Activated CD8-positive, alpha-beta T cell treated with anti-CD3 and anti-CD28 coated beads for 36 hours (primary cell): ENCODE data around the gene NEK6. TPM values are rescaled to one million over a fixed set of nuclear protein-coding genes. Genes with fewer than 3 reads are reported as not detected.

Source experiments
- ATAC-seq: fragments of 200-7000 bp; cut with Tn5 transposase; one replicate; pipeline ENCODE4 v1.10.0; 2021; ENCODE audit warnings: mild to moderate bottlenecking, moderate library complexity
- CTCF ChIA-PET: fragments of 350-600 bp; sonication (Branson Sonifier 250); formaldehyde crosslinking; loops from one replicate; lab custom pipeline; 2021; ENCODE audit warnings: antibody characterized with exemption; lab: Charles Lee
- POLR2A ChIA-PET: fragments of 350-600 bp; sonication (Branson Sonifier 250); formaldehyde crosslinking; loops from one replicate; lab custom pipeline; 2021; ENCODE audit warnings: antibody characterized with exemption; lab: Charles Lee
- DNase-seq: peaks from one replicate; pipeline ENCODE4 v3.0.0-alpha.2; 2020
- H3K27ac Mint-ChIP-seq: one replicate; pipeline ENCODE4 v1.8.0; 2021; ENCODE audit warnings: mild to moderate bottlenecking, mixed read lengths
- H3K27me3 Mint-ChIP-seq: one replicate; pipeline ENCODE4 v1.8.0; 2021; ENCODE audit warnings: mixed read lengths
- H3K36me3 Mint-ChIP-seq: one replicate; pipeline ENCODE4 v1.8.0; 2021; ENCODE audit warnings: low read depth, mixed read lengths
- H3K4me1 Mint-ChIP-seq: one replicate; pipeline ENCODE4 v1.8.0; 2021; ENCODE audit warnings: low read depth, mixed read lengths
- H3K4me3 Mint-ChIP-seq: one replicate; pipeline ENCODE4 v1.8.0; 2021; ENCODE audit warnings: mild to moderate bottlenecking, moderate library complexity, mixed read lengths
- H3K9me3 Mint-ChIP-seq: one replicate; pipeline ENCODE4 v1.8.0; 2021; ENCODE audit warnings: mixed read lengths
- CTCF ChIP-seq: fragments of 200-600 bp; IDR thresholded peaks from one replicate; pipeline ENCODE4 v1.8.0; 2022; ENCODE audit warnings: antibody characterized with exemption, mild to moderate bottlenecking
- intact Hi-C: fragments of 100-400 bp; cut with micrococcal nuclease; formaldehyde crosslinking; loops from one replicate; pipeline ENCODE4 v1.10.0; 2022
- total RNA-seq, 2 experiments: library from RNA; stranded (reverse); gene quantifications; one replicate each; pipeline ENCODE4 v1.2.3, GENCODE V29; 2021

Gene NEK6
- total RNA-seq, 2 experiments from 2014 or later: 20.2 to 21.8 TPM

- H3K9me3 Mint-ChIP-seq: peaks cover 2% of the 10 kb centered on the region
- H3K4me1 Mint-ChIP-seq: peaks cover 62% of the 10 kb centered on the region
- no peaks in the 10 kb centered on the region for H3K27me3 Mint-ChIP-seq
- TF ChIP-seq CTCF: no peak
- H3K4me3 Mint-ChIP-seq: no peak overlapping the region
- DNase-seq (peak; percentile 80), ATAC-seq (peak; percentile 94)
- POLR2A ChIA-PET: interaction anchor here (0.9 to 1.1 kb wide), 2 partner anchors 13 to 46 kb away, joined by 3 read pairs; partner anchors contain the start of gene NEK6
- H3K27ac Mint-ChIP-seq: peak overlapping the region; percentile 62
- no peaks in the 10 kb centered on the region for H3K36me3 Mint-ChIP-seq
- intact Hi-C loops: no loop called here
- CTCF ChIA-PET: interaction anchor here (0.7 to 2.8 kb wide), 2 partner anchors 37 to 84 kb away, joined by 3 to 10 read pairs; no protein-coding TSS in a partner anchor
Measured at GRCh38 chr9:124210697-124211096, 47.1 kb upstream of the NEK6 start.

DNA sequence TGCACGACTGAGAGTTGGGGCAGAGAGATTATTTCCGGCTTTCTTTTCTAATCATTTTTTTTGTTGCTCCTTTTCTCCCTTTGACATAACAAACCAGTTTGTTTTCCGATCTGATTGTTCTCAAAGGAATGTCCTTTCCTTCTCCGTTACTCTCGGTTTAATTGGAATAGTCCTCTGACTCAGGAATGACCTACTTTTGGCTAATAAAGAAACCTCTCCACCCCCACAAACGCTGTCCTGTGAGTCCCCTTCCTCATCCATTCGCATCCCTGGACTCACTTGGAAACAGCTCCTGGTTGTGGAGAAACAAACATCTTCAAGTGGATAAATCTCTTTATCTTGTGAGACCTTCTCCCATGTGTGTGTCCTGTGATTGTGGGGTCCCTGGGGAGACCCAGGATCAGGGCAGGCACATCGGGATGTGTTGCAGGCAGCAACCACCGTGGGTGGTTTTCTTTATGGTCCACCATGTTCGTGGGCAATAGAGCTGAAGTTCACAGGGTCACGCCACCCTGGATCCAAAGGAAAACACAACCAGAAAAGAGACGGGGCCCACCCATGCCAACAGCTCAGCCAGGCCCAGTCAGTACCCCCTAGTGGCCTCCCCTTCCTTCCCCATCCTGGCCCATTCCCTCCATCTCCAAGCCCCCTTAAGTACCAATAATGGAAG lies 45.2 kb upstream of the NEK6 start:
- H3K36me3 Mint-ChIP-seq: no peaks in the 10 kb centered on the region
- intact Hi-C loops: no loop called here
- H3K4me3 Mint-ChIP-seq: no peak overlapping the region
- H3K27ac Mint-ChIP-seq: no peak overlapping the region
- H3K9me3 Mint-ChIP-seq: no peaks in the 10 kb centered on the region
- ATAC-seq (no peak), DNase-seq (no peak)
- TF ChIP-seq CTCF: no peak
- POLR2A ChIA-PET: no interaction called here
- no peaks in the 10 kb centered on the region for H3K27me3 Mint-ChIP-seq
- peaks cover 71% of the 10 kb centered on the region for H3K4me1 Mint-ChIP-seq
- CTCF ChIA-PET: interaction anchor here (0.6 to 1.2 kb wide), 2 partner anchors 8 to 9 kb away, joined by 3 read pairs; no protein-coding TSS in a partner anchor

DNA sequence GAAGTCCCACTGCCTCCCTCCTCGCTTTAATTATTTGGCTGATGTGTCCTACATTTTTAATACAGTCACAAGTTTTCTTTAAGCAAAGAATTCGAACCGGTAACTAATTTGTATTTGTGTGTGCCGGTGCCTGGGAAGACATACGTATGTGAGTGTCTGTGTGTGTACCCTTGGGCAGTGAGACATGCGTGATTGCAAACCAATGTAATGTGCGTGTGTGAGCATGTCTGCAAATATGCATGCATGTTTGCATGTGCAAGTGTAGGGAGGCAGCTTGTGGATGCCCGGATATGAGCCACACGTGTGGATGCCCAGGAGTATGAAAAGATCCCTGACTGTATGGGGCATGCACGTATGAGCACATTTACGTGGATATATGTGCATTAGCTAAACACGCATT lies 44.4 kb upstream of the NEK6 start:
- Mint-ChIP-seq H3K4me1 (peaks cover 78% of the 10 kb centered on the region), H3K27me3 (no peaks in the 10 kb centered on the region), H3K4me3 (no peak overlapping the region), H3K36me3 (no peaks in the 10 kb centered on the region), H3K9me3 (no peaks in the 10 kb centered on the region), H3K27ac (no peak overlapping the region)
- no peak for ATAC-seq
- no peak for TF ChIP-seq CTCF
- ChIA-PET CTCF (interaction anchor here (0.6 kb wide), 1 partner anchor 10 kb away, joined by 3 read pairs; no protein-coding TSS in a partner anchor), POLR2A (no interaction called here)
- intact Hi-C loops: no loop called here
- no peak for DNase-seq

DNA sequence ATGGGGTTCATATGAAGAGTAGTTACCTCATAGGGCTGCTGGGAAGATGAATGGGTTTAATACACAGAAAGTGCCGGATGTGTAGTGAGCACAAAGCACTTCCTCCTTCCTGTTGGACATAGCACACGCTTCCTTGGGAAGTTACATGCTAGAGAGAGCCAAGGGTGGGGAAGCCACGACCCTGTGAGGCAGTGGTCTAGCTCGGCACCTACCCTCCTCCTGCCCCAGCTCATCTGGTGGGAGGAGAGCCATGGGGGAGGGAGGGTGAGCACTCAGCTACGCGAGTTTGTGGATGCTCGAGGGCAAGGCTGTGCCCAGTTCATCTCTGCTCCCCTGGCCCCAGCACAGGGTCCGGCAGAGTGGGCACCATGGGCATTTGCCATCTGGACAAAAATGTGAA lies 43.6 kb upstream of the NEK6 start:
- intact Hi-C loops: no loop called here
- ChIA-PET CTCF (no interaction called here), POLR2A (interaction anchor here (1.0 to 1.7 kb wide), 2 partner anchors 12 to 19 kb away, joined by 4 to 7 read pairs; no protein-coding TSS in a partner anchor)
- Mint-ChIP-seq H3K4me3 (no peak overlapping the region), H3K27ac (no peak overlapping the region), H3K36me3 (no peaks in the 10 kb centered on the region), H3K4me1 (peaks cover 78% of the 10 kb centered on the region), H3K9me3 (no peaks in the 10 kb centered on the region), H3K27me3 (no peaks in the 10 kb centered on the region)
- ATAC-seq (no peak), DNase-seq (no peak)
- no peak for TF ChIP-seq CTCF
